Pons (tissue), 1 donor: ENCODE data around the gene SYT8.

Source experiments
- DNase-seq: peaks from one replicate; pipeline ENCODE4 v3.0.0-alpha.2; 2016; ENCODE audit warnings: low spot score

The SYT8 gene

DNA sequence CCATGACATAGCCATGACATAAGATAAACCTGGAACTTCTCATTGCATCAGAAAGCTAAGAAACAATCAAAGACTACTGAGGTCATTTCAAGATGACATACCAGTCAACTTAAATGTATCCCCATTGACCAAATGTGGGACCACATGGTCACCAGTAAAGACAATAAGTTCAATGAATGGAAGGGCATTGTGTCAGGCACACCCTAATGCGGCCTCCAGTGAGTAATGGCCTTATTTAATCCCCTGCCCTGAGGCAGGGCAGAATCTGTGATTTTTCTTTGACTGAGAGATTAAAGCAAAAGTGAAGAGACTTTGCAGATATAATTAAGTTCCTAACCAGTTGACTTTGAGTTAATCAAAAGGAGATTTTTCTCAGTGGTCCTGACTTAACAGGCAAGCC lies 17.3 kb upstream of the SYT8 start:
- DNase-seq: no peak

DNA sequence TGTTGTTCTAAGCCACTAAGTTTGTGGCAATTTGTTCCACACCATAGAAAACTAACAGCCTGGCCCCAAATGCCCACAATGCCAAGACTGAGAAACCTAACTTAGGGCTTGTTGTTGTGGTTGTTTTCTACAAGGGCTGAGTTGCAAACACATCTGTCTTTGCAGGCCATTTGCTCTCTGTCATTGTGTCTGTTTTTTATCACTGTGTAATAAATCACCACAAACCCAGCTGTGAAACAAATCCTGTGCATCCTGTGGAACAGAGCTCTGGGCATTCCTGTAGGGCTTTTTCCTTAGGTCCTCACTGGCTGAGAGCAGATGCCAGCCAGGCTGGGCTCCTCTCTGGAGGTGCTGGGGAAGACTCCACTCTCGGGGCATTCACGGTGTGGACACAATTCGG lies 15.7 kb upstream of the SYT8 start:
- DNase-seq: no peak

GRCh38 chr11:1820463-1821325 lies 14.1 kb upstream of the SYT8 start:
- no peak for DNase-seq

GRCh38 chr11:1821562-1821961 lies 13.2 kb upstream of the SYT8 start:
- no peak for DNase-seq

- DNase-seq: no peak
Measured at GRCh38 chr11:1822648-1823375, 12.0 kb upstream of the SYT8 start.

- DNase-seq: no peak
Measured at GRCh38 chr11:1823376-1824220, 11.2 kb upstream of the SYT8 start.

GRCh38 chr11:1824221-1825038 lies 10.4 kb upstream of the SYT8 start:
- no peak for DNase-seq

- DNase-seq: no peak
Measured at GRCh38 chr11:1825039-1825740, 9.6 kb upstream of the SYT8 start.

DNA sequence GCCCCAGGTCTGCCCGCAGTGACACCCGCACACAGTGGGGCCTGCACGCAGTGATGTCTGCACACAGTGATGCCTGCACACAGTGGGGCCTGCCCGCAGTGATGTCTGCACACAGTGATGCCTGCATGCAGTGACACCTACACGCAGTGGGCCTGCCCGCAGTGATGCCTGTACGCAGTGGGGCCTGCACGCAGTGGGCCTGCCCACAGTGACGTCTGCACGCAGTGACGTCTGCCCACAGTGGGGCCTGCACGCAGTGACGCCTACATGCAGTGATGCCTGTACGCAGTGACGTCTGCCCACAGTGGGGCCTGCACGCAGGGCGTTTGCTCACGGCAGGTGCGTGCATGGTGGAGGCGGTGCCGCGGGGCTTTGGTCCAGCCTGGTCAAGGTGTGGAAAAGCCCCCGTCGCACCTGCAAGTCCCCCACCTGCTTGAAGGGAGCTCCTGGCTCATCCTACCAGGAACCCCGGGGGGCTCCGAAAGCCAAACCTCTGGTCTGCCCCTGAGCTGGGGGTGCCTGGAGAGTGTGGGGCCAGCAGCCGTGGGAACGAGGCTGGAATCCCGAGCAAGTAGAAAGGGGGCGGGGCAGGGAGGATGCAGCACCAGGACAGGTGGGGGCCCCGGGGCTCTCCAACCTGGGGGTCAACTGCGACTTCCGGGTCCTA lies 8.9 kb upstream of the SYT8 start:
- DNase-seq: no peak

DNA sequence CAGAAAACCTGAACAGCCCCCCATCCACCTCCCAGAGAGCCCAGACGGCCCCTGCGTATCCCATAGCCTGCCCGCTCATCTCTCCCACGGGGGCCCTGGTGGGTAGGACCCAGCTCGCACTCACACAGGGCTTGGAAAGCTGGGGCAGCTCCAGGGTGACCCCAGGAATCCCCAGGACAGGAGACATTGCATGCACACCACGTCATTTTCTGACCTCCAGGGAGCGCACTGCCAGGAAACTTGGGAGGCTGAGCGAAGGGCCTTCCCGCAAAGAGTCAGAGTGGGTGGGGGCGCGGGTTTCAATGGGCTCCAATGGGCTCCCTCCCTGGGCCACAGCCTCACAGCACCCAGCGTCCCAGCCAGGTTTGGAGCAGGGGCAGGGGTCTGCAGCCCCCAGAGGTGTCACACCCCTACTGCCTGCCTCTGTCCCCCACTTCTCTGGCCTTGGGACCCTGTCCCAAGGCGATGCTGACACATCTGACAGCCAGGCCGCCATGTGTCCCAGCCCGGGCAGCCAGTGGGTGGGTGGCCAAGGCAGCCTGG lies 8.2 kb upstream of the SYT8 start:
- no peak for DNase-seq

DNA sequence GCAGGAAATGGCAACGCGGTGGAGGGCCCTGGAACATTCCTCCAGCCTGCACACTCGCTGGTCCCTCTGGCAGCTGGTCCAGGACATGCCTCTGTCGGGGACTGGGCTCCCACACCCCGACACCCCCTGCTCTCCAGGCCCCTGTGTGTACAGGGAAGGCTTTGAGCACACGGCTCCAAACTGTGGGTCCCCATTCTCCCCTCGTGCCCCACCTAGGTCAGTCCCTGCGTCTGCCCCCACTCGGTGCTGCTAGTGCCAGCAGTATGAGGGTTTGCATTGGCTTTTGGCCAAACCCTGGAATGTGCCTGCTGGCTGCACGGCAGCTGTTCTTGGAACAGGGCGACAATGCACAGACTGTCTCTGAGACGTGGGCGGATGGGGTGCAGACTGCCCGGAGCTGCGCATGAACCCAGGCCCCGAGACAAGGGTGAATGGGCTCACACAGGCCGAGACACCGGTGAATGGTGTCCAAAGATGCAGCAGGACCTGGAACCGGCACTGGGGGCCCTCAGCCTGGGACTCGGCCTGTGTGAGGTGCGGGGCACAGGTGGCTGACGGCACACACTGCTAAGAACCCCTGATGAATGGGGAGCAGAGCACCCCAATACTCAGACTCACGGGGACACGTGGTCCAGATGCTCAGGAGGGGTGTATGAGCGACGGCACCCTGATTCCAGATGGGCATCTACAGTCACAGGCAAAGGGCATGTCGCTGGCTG lies 7.5 kb upstream of the SYT8 start:
- peak; percentile 64 for DNase-seq

DNA sequence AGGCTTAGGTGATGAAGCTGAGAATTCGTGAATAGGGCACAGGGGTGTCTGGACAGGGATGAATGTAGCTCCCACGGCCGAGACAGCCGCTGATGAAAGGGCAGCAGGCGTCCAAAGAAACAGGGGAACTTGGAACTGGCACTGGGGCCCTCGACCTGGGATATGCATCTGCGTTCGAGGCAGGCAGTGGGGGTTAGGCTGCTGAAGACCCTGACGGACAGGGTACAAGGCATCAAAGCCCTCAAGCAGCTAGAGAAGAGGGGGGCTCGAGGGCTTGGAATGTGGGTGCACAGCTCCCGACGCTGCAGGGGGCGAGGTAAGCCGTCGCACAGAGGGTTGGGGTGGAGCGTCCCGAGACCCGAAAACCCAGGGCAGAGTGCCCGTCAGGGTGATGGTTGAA lies 6.9 kb upstream of the SYT8 start:
- no peak for DNase-seq

GRCh38 chr11:1828542-1828941 lies 6.2 kb upstream of the SYT8 start:
- DNase-seq: no peak

DNA sequence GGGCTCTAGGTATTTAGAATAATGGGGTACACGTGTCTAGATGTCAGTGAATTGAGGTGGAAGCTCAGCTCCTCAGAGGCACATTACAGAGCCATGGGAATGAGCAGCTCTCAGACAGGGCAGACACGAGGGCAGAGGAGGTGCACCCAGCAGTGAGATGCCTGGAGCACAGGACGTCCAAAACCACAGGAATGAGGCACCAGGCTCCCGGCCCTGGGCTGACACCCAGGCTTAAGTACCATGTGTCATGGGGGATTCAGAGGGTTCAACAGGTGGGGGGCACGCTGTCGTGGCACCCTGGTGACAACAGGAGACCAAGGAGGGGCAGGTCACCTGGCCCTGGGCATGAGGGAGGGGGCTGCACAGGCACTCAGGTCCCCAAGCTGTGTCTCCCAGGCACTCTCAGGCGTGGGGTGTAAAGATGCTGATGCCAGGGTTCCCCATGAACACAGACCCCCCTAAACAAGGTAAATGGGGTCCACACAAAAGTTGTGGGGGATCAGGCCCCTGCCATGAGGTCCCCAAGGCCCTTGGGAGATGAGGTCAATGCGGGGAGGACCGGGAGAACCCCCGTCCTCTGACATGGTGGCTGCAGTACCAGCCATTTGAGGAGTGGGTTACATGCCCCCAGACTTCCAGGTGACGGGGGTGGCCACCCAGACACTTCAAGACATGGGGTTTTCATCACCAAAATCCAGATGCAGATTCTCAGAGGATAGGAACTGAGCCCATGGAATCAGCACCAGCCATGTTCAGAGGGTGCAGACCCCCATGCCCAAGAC lies 5.6 kb upstream of the SYT8 start:
- DNase-seq: no peak

DNA sequence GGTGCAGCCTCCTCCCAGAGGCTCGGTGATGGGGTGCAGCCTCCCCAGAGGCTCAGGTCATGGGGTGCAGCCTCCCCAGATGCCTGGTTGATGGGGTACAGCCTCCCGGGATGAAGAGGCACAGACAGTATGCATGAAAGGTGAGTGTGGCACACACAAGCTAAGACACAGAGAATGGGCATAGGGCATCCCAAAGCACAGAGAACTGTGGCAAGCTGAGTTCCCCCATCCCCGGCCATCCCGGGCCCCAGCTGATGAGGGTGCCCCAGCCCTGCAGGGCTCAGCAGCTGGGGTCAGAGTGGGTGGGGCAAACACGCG lies 4.8 kb upstream of the SYT8 start:
- no peak for DNase-seq

DNA sequence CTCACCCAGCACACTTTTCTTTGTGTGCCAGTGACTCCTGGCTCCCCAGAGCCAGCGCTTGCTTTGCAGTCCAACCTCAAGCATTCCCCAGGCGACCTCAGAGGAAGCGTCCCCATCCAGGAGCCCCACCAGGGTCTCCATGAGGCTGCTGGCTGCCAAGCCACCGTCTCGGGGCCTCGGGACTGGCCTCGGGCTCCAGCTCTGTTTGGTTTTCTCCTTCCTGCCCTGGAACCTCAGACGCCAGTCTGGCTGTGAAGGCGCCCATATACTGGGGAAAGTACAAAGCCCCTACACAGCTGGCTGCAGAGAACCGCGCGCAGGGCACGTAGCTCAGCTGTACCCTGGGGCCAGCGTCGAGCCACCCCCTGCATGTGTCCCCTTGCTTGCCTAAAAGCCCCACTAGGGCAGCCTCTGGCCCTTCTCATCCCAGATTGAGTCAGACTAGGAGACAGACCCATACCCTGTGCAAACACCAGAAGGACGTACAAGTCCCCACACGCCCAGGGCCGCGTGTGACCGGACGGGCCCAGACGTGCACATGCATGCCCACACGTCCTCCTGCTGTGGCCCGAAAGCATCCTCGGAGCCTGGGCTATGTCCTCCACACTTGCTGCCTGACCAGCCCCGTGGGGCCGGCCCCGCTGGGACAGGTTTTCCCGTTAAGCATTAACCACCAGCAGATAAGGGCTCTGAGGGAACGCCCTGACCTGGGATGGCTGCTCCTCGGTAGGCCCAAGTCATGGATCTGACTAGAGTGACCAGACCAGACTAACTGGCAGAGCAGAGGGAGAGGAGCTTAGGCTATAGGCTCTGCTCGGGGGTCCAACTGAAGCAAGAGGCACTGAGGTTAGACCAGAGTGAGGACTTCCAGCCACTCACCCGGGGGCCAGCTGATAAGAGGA lies 4.2 kb upstream of the SYT8 start:
- no peak for DNase-seq

DNA sequence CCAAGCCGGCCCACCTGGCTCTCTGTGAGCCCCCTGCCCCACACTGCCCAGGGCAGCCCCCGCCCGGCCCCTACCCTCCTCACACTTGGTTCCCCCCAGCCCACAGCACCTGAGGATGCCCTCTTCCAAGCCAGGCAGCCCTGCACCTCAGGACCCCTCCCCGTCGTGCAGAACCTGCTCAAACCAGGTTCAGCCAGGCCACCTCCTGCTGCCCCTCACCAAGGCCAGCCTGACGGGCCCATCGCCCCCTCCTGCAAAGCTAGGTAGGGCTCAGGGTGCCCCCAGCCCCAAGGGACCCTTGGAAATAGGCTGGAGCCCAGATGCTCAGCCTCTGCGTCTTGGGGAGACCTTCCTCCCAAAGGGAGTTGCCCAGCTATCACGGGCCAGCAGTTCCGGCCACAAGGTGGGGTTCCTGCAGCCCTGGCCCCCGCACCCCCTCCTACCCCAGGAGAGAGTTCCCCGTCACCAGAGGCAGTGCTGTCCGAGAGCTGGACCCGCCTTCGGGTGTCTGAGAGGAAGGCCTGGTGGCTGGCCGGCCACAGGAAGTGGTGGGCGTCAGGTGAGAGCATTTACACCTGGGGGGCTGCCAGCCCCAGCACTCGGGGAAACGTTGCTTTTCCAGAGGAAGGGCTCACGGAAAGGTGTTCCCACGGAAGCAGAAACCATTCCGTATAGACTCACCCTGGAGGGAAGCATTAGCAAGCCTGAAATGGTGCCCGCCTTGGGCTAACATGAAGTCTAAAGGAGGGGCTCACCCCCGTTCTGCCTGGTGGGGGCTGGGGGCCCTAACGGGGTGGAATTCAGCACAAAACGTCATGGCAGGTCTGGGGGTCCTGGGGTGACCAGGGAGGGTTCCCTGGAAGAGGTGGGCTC lies 3.2 kb upstream of the SYT8 start:
- DNase-seq: no peak
